ENCODE data around the gene ZNF85. TPM values are rescaled to one million over a fixed set of nuclear protein-coding genes. Genes with fewer than 3 reads are reported as not detected.
A peak's percentile ranks its signal among the peaks of the same experiment; 100 is the strongest.
"Not testable (repeated sequence)": the region's sequence is repeated elsewhere in the genome, so short reads cannot be mapped to it uniquely, and the experiment has no call there.

ZNF85 gene
- 10 to 100 TPM; 14.8 to 31.3 (median 20.7) TPM for polyA plus RNA-seq (ENCODE audit: insufficient read depth in 1 of 5, insufficient read length in 5 of 5, low replicate concordance in 1 of 5)
- long read RNA-seq, donor 1, transcript ZNF85-202 (4 exons, 2,296 nt), result major isoform, 7 of 10 reads
- long read RNA-seq, donor 1, partial matches to known transcripts, result 0 of 10 reads
- long read RNA-seq, donor 1, other reads (novel, unspliced or antisense), result 0 of 10 reads
- long read RNA-seq, donor 2, transcript ZNF85-201 (4 exons, 1,531 nt), result major isoform, 6 of 7 reads
- long read RNA-seq, donor 2, partial matches to known transcripts, result 0 of 7 reads
- long read RNA-seq, donor 2, other reads (novel, unspliced or antisense), result 0 of 7 reads
- long read RNA-seq, donor 3, transcript ZNF85-201 (4 exons, 1,531 nt), result major isoform, 9 of 11 reads
- long read RNA-seq, donor 3, partial matches to known transcripts, result 0 of 11 reads
- long read RNA-seq, donor 3, other reads (novel, unspliced or antisense), result 0 of 11 reads
- long read RNA-seq, donor 4, partial matches to known transcripts, result 0 of 4 reads
- long read RNA-seq, donor 4, other reads (novel, unspliced or antisense), result 0 of 4 reads
- long read RNA-seq, donor 5, partial matches to known transcripts, result 0 of 6 reads
- long read RNA-seq, donor 5, other reads (novel, unspliced or antisense), result 0 of 6 reads
- long read RNA-seq, donor 6, partial matches to known transcripts, result 0 of 6 reads
- long read RNA-seq, donor 6, other reads (novel, unspliced or antisense), result 0 of 6 reads
- long read RNA-seq, donor 7, partial matches to known transcripts, result 0 of 2 reads
- long read RNA-seq, donor 7, other reads (novel, unspliced or antisense), result 0 of 2 reads
- long read RNA-seq, donor 8, partial matches to known transcripts, result 0 of 1 reads
- long read RNA-seq, donor 8, other reads (novel, unspliced or antisense), result 0 of 1 reads

- peak; percentile 84 to 87 for DNase-seq
Measured at GRCh38 chr19:20923077-20923871, at the start of gene ZNF85. ZNF85 (plus strand) TSS chr19:20923251; CDS start chr19:20923401, 150 bp downstream.

DNA sequence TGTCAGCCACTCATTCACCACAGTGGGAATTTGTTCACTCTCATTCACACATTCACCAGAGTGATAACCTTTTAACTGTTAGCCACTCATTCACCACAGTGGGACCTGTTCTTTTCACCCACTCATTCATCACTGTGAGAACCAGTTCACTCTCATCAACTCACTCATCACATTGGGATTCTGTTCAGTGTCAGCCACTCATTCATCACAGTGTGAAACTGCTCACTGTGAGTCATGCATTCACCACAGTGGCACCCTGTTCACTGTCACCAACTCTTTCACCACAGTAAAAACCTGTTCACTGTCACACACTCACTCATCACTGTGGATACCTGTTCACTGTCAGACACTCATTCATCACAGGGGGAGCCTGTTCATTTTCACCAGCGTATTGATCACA lies 43.5 kb upstream of the ZNF85 start:
- no peak for DNase-seq

DNA sequence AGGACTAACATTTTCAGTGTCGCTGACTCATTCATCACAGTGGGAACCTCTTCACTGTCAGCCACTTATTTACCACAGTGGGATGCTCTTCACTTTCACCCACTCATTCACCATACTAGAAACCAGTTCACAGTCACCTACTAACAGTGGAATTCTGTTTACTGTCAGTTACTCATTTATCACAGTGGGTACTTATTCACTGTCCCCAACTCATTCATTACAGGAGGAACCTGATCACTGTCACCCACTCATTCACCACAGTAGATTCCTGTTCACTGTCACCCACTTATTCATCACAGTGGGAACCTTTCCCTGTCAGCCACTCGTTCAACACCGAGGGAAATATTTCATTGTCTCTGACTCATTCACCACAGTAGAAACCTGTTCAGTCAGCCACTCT lies 10.1 kb upstream of the ZNF85 start:
- DNase-seq, result no peak

DNA sequence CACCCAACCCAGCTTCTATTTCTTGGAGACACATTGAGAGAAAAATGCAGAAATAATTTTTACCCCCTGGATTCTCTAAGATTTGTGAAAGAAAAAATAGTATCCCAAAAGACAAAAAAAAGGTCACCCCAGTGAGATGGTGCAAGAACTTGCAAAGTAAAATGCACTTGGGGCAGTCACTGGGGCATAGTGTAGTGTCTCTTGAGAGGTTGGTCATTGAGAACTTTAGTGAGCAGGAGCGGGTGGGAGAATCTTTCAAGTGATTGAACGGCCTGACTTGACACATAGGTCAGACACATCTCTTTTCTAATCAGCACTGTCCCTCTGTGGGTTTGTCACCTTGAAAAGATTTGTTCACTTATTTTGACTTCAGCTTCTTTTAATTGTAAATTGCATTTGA lies 2.4 kb downstream of the ZNF85 start:
- no peak for DNase-seq

GRCh38 chr19:20926796-20927195 lies 3.7 kb downstream of the ZNF85 start:
- no peak for DNase-seq

DNA sequence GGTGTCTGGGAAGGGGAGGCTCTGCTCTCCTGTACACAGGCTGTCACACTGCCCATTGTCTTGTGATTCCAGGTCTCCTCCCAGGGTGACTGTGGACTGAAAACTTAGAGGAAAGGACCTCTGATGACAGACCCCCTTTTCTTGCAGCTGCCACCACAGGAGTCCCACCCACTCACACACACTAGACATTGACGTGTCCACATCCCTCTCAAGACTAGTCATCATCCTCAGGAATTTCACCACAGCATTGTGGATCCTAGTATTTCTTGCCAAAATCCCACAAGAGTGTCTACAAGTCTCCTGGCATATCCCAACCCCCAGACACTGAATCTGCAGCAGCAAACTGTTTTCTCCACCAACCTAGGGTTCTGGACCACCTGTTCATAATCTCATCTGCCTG lies 5.3 kb downstream of the ZNF85 start:
- DNase-seq, result no peak

DNA sequence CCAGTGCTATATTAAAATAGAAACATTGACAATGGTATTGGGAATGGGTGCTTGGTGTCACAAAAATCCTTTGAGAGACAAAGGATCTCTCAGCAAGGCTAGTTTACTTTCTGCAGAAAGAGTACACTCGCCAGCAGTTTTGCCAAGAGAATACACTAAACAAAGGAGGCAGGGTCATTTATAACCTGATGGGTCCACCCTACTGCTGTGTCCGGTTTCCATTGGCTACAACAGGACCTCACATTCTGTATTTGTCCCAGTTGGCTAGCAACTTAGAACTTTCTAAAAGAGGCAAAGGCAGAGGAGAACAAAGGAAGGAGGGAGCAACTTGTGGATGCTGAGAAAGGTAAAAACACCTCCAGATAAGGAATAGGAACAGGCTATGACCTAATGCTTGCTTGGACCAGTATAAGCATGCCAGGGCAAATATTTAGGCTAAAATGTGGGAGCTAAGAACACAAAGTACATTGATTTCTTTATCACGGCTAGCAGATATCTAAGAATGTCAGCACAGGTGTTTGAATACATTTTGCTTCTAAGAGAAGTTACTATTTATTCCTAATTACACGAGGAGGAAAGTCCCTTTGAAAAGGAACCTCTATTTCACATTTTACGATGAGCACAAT lies 13.4 kb downstream of the ZNF85 start:
- not testable (repeated sequence) for DNase-seq

GRCh38 chr19:20952561-20953095 lies 29.6 kb downstream of the ZNF85 start:
- not testable (repeated sequence) for DNase-seq

GRCh38 chr19:20964798-20965197 lies 41.7 kb downstream of the ZNF85 start:
- DNase-seq, result no peak

- DNase-seq, result no peak
Measured at GRCh38 chr19:20968092-20968491, 45.0 kb downstream of the ZNF85 start.

DNA sequence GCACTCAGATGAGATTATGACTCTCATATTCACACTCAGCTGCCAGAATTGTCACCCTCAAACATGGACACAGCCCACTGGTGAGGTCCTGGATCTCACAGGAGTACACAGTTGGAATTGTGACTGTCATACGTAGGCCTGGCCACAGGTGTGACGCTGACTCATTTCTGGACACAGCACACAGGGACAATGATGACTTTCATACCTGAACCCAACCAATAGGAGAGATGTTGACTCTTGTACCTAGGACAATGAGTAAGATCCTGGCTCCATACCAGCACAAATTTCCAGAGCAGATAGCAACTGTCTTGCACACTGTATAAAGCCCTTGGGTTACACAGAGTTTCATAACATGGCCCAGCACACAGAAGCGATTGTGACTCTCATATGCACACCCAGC lies 46.4 kb downstream of the ZNF85 start:
- no peak for DNase-seq

GRCh38 chr19:20969898-20970297 lies 46.8 kb downstream of the ZNF85 start:
- no peak for DNase-seq

- DNase-seq, result not testable (repeated sequence)
Measured at GRCh38 chr19:20992788-20993187, 69.7 kb downstream of the ZNF85 start.

- DNase-seq, result peak; percentile 89 to 92
Measured at GRCh38 chr19:20999731-21000352, 76.8 kb downstream of the ZNF85 start.

Other genes starting within 250 kb of the ZNF85 start
- 1 to 10 TPM; 3.6 to 8.8 (median 8.6) TPM for gene ZNF66, start 146.9 kb upstream of the ZNF85 start, polyA plus RNA-seq (ENCODE audit: insufficient read depth in 1 of 5, insufficient read length in 5 of 5, low replicate concordance in 1 of 5)
- 10 to 100 TPM in 4 of 5 donors, 1 to 10 TPM in 1; 9.2 to 16.0 (median 13.5) TPM for gene ZNF430, start 97.4 kb downstream of the ZNF85 start, polyA plus RNA-seq (ENCODE audit: insufficient read depth in 1 of 5, insufficient read length in 5 of 5, low replicate concordance in 1 of 5)
- 10 to 100 TPM; 13.6 to 32.0 (median 14.5) TPM for gene ZNF714, start 159.0 kb downstream of the ZNF85 start, polyA plus RNA-seq (ENCODE audit: insufficient read depth in 1 of 5, insufficient read length in 5 of 5, low replicate concordance in 1 of 5)
- 10 to 100 TPM; 22.0 to 44.9 (median 39.2) TPM for gene ZNF431, start 218.8 kb downstream of the ZNF85 start, polyA plus RNA-seq (ENCODE audit: insufficient read depth in 1 of 5, insufficient read length in 5 of 5, low replicate concordance in 1 of 5)

Measured in right lung (tissue), 10 donors.